Measurements from ENCODE around the gene AVPR2.

The AVPR2 gene

DNA sequence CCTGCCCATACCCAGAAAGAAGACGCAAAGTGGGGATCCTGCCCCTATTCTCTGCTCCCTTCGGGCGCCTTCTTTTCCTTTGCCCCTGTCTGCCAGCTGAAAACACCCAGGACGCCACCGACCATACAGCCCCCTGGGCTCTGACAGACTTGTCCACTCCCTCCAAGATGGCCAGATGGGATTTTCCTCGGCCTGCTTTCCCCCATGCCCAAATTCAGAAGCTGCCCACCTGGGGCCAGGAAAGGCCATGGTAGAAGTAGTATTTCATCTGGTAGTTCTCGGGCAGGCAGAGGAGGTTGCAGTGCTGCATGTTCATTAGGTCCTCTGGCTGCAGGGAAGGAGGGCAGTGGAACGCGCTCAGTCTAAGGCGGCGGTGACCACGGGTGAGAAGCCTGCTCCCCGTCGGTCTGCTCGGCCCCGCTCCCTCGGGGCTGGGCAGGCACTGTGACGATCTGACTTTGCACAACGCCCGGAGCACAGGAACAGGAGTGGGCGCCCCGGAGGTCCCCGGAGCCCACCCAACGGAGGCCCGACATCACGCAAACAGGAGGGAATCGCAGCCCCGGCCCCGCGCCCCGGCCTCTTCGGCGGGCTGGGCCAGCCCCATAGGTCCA, 29.8 kb downstream of the AVPR2 start:
- Histone ChIP-seq H3K27ac (ENCODE audit: low read depth, low read length) (no peak overlapping the region), H3K9ac (ENCODE audit: low read depth, low read length) (peak overlapping the region; percentile 61), H3K36me3 (ENCODE audit: control insufficient read depth, insufficient read depth, low read length) (peaks cover 25% of the 10 kb centered on the region), H3K4me1 (ENCODE audit: control insufficient read depth, insufficient read depth, low read length) (no peaks in the 10 kb centered on the region; the same call in 1 of the 2 replicates), H3K9me3 (ENCODE audit: control insufficient read depth, insufficient read depth, low read length) (peaks cover 35% of the 10 kb centered on the region), H3K4me3 (ENCODE audit: low read depth, low read length) (peak overlapping the region; percentile 71), H3K27me3 (ENCODE audit: control insufficient read depth, insufficient read depth, low read length) (no peaks in the 10 kb centered on the region)

- Histone ChIP-seq H3K36me3 (ENCODE audit: control insufficient read depth, insufficient read depth, low read length) (peaks cover 24% of the 10 kb centered on the region), H3K27me3 (ENCODE audit: control insufficient read depth, insufficient read depth, low read length) (no peaks in the 10 kb centered on the region), H3K9ac (ENCODE audit: low read depth, low read length) (peak within 1 kb of the TSS; percentile 61), H3K4me1 (ENCODE audit: control insufficient read depth, insufficient read depth, low read length) (no peaks in the 10 kb centered on the region; the same call in 1 of the 2 replicates), H3K27ac (ENCODE audit: low read depth, low read length) (peak within 1 kb of the TSS; percentile 33), H3K4me3 (ENCODE audit: low read depth, low read length) (peak within 1 kb of the TSS; percentile 71), H3K9me3 (ENCODE audit: control insufficient read depth, insufficient read depth, low read length) (peaks cover 31% of the 10 kb centered on the region)
These were observed 30.4 kb downstream of the AVPR2 start, which contains the start of gene NAA10 for GRCh38 chrX:153934762-153935325. Gene NAA10 (minus strand): TSS chrX:153935037. CDS start chrX:153934904, 133 bp downstream.

- Histone ChIP-seq H3K27ac (ENCODE audit: low read depth, low read length) (peak overlapping the region; percentile 33), H3K36me3 (ENCODE audit: control insufficient read depth, insufficient read depth, low read length) (peaks cover 22% of the 10 kb centered on the region), H3K9ac (ENCODE audit: low read depth, low read length) (no peak overlapping the region), H3K27me3 (ENCODE audit: control insufficient read depth, insufficient read depth, low read length) (no peaks in the 10 kb centered on the region), H3K9me3 (ENCODE audit: control insufficient read depth, insufficient read depth, low read length) (peaks cover 30% of the 10 kb centered on the region), H3K4me1 (ENCODE audit: control insufficient read depth, insufficient read depth, low read length) (no peaks in the 10 kb centered on the region; the same call in 1 of the 2 replicates), H3K4me3 (ENCODE audit: low read depth, low read length) (peak overlapping the region; percentile 53)
These were observed 30.9 kb downstream of the AVPR2 start for GRCh38 chrX:153935326-153935851.

GRCh38 chrX:153937056-153937455, 32.6 kb downstream of the AVPR2 start:
- Histone ChIP-seq H3K4me3 (ENCODE audit: low read depth, low read length) (no peak overlapping the region), H3K4me1 (ENCODE audit: control insufficient read depth, insufficient read depth, low read length) (no peaks in the 10 kb centered on the region; the same call in 1 of the 2 replicates), H3K27ac (ENCODE audit: low read depth, low read length) (no peak overlapping the region), H3K36me3 (ENCODE audit: control insufficient read depth, insufficient read depth, low read length) (peaks cover 7% of the 10 kb centered on the region), H3K9me3 (ENCODE audit: control insufficient read depth, insufficient read depth, low read length) (peaks cover 20% of the 10 kb centered on the region), H3K9ac (ENCODE audit: low read depth, low read length) (no peak overlapping the region), H3K27me3 (ENCODE audit: control insufficient read depth, insufficient read depth, low read length) (no peaks in the 10 kb centered on the region)

- Histone ChIP-seq H3K4me3 (ENCODE audit: low read depth, low read length) (no peak overlapping the region), H3K27me3 (ENCODE audit: control insufficient read depth, insufficient read depth, low read length) (no peaks in the 10 kb centered on the region), H3K9me3 (ENCODE audit: control insufficient read depth, insufficient read depth, low read length) (peaks cover 17% of the 10 kb centered on the region), H3K9ac (ENCODE audit: low read depth, low read length) (no peak overlapping the region), H3K27ac (ENCODE audit: low read depth, low read length) (no peak overlapping the region), H3K4me1 (ENCODE audit: control insufficient read depth, insufficient read depth, low read length) (no peaks in the 10 kb centered on the region; the same call in 1 of the 2 replicates), H3K36me3 (ENCODE audit: control insufficient read depth, insufficient read depth, low read length) (no peaks in the 10 kb centered on the region)
These were observed 33.8 kb downstream of the AVPR2 start for GRCh38 chrX:153938226-153938786.

DNA sequence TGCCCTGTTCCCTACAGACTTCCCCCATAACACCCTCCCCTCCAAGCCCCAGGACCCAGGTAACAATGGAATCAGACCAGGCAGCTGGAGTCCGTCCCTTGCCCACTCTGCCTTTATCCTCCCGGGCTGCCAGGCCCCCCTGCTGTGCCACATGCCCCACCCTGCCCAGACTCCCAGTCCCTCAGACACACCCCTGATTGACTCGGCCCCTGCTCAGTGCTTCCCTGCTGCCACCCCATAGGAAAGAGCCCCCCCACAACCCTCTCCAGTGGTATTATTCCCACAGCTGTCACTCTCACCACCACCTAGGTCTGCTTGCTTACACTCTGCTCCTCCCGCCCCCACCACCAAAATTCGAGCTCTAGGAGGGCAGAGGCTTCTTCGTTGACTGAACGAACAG, 35.1 kb downstream of the AVPR2 start:
- no peaks in the 10 kb centered on the region for H3K36me3 ChIP-seq (ENCODE audit: control insufficient read depth, insufficient read depth, low read length)
- H3K9ac ChIP-seq (ENCODE audit: low read depth, low read length) = no peak overlapping the region
- peaks cover 3% of the 10 kb centered on the region; the same call in 1 of the 2 replicates for H3K4me1 ChIP-seq (ENCODE audit: control insufficient read depth, insufficient read depth, low read length)
- no peaks in the 10 kb centered on the region for H3K27me3 ChIP-seq (ENCODE audit: control insufficient read depth, insufficient read depth, low read length)
- H3K4me3 ChIP-seq (ENCODE audit: low read depth, low read length) = peak overlapping the region; percentile 9; the same call in 1 of the 2 replicates
- H3K27ac ChIP-seq (ENCODE audit: low read depth, low read length) = no peak overlapping the region
- H3K9me3 ChIP-seq (ENCODE audit: control insufficient read depth, insufficient read depth, low read length) = peaks cover 13% of the 10 kb centered on the region

- H3K27ac ChIP-seq (ENCODE audit: low read depth, low read length) = peak overlapping the region; percentile 54
- 0 out of 2 replicates have a peak overlapping the region, but pooled peaks have one; percentile 39 for H3K4me3 ChIP-seq (ENCODE audit: low read depth, low read length)
- peak overlapping the region; percentile 23; the same call in 1 of the 2 replicates for H3K9ac ChIP-seq (ENCODE audit: low read depth, low read length)
- H3K4me1 ChIP-seq (ENCODE audit: control insufficient read depth, insufficient read depth, low read length) = peaks cover 3% of the 10 kb centered on the region; the same call in 1 of the 2 replicates
- H3K27me3 ChIP-seq (ENCODE audit: control insufficient read depth, insufficient read depth, low read length) = no peaks in the 10 kb centered on the region
- no peaks in the 10 kb centered on the region for H3K36me3 ChIP-seq (ENCODE audit: control insufficient read depth, insufficient read depth, low read length)
- peaks cover 11% of the 10 kb centered on the region for H3K9me3 ChIP-seq (ENCODE audit: control insufficient read depth, insufficient read depth, low read length)
These were observed 37.1 kb downstream of the AVPR2 start for GRCh38 chrX:153941336-153942252.

DNA sequence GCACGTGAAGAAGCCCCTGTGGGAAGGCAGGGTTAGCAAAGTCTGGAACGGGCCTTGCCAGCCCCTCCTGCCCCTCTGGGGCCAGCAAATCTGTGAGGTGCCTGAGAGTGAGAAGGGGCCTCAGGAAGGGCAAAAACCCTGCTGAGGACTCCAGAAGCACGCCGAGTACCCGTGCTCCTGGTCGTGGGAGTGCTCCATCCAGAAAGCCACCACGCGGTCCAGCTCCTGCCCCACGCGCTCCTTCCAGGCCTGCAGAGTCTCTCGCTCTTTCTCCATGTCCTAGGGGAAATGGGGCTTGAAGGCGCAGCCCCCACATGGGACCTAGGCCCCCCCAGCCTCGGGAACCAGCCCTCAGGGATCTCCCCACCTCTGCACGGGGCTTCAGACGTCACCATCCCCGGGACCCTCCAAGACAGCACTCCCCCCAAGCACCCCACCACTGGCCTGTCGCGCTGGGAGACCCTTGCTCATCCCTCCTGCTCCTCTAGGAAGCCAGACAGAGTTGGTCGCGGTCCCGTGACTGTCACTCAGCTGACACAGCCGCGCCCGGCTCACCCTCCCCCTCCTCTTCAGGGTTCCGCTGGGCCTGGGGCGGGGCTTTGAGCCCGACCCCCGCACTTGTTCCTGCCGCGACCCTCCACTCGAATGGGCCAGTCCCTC, 39.8 kb downstream of the AVPR2 start, which contains the start of gene RENBP:
Gene RENBP, minus strand, starts transcription at position 504 of the 660 bp plus-strand sequence. Its CDS starts 33 bp downstream, at position 471.
- peaks cover 2% of the 10 kb centered on the region; the same call in 1 of the 2 replicates for H3K9me3 ChIP-seq (ENCODE audit: control insufficient read depth, insufficient read depth, low read length)
- H3K27me3 ChIP-seq (ENCODE audit: control insufficient read depth, insufficient read depth, low read length) = no peaks in the 10 kb centered on the region
- no peak within 1 kb of the TSS for H3K9ac ChIP-seq (ENCODE audit: low read depth, low read length)
- H3K36me3 ChIP-seq (ENCODE audit: control insufficient read depth, insufficient read depth, low read length) = peaks cover 18% of the 10 kb centered on the region
- peaks cover 3% of the 10 kb centered on the region; the same call in 1 of the 2 replicates for H3K4me1 ChIP-seq (ENCODE audit: control insufficient read depth, insufficient read depth, low read length)
- peak within 1 kb of the TSS; percentile 44; the same call in 1 of the 2 replicates for H3K4me3 ChIP-seq (ENCODE audit: low read depth, low read length)
- no peak within 1 kb of the TSS for H3K27ac ChIP-seq (ENCODE audit: low read depth, low read length)

DNA sequence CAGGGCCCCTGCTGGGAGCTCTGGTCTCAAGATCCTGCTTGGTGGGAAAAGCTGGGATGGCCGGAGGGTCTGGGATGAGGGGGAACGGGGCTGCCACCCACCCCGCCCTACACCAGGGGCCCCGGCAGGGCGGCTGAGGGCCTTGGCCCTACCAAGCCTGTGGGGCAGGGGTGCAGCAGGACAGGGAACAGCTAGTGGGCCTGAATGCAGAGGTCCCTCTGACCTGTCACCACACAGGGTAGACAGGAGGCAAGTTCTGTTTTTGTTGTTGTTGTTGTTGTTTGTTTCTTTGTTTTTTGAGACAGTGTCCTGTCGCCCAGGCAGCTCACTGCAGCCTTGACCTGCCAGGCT, 40.3 kb downstream of the AVPR2 start:
- peaks cover 23% of the 10 kb centered on the region for H3K36me3 ChIP-seq (ENCODE audit: control insufficient read depth, insufficient read depth, low read length)
- no peak overlapping the region for H3K4me3 ChIP-seq (ENCODE audit: low read depth, low read length)
- H3K9me3 ChIP-seq (ENCODE audit: control insufficient read depth, insufficient read depth, low read length) = no peaks in the 10 kb centered on the region; the same call in 1 of the 2 replicates
- H3K27ac ChIP-seq (ENCODE audit: low read depth, low read length) = no peak overlapping the region
- H3K27me3 ChIP-seq (ENCODE audit: control insufficient read depth, insufficient read depth, low read length) = no peaks in the 10 kb centered on the region
- no peak overlapping the region for H3K9ac ChIP-seq (ENCODE audit: low read depth, low read length)
- peaks cover 3% of the 10 kb centered on the region; the same call in 1 of the 2 replicates for H3K4me1 ChIP-seq (ENCODE audit: control insufficient read depth, insufficient read depth, low read length)
